HCT116 (cell line): ENCODE measurements around the gene ERC2. TPM values are rescaled to one million over a fixed set of nuclear protein-coding genes. Genes with fewer than 3 reads are reported as not detected.

Experiments used
- ATAC-seq: fragments of 200-7000 bp; cut with Tn5 transposase; 2 replicates; pipeline ENCODE4 v1.9.1; 2020; ENCODE audit warnings: mild to moderate bottlenecking, moderate library complexity
- BruUV-seq: library from RNA; stranded (reverse); fragments of 400-500 nt; replicated peaks from 2 replicates; lab custom pipeline; 2021; lab: Mats Ljungman, UMichigan
- CTCF ChIA-PET: fragments of 300-600 bp; sonication (Branson Sonifier 250); formaldehyde crosslinking; loops from one replicate; lab custom pipeline; 2021; ENCODE audit warnings: antibody characterized with exemption; lab: Charles Lee
- POLR2A ChIA-PET: fragments of 300-600, 350-600 bp; sonication (Branson Sonifier 250); formaldehyde crosslinking; loops from one replicate; lab custom pipeline; 2021; ENCODE audit warnings: antibody characterized with exemption; lab: Charles Lee
- RAD21 ChIA-PET, 2 experiments: fragments of 300-600 bp; sonication (Branson Sonifier 250); formaldehyde crosslinking; loops; one replicate each; lab custom pipeline; 2023; ENCODE audit warnings: low total read pairs in 2 of 2; ENCODE audit not compliant: uncharacterized antibody in 2 of 2, unreplicated experiment in 2 of 2, low non-redundant PET in 1 of 2; lab: Charles Lee
- DNase-seq: peaks from one replicate; pipeline ENCODE4 v3.0.0-alpha.2; 2010; ENCODE audit warnings: low read depth, low spot score
- H2AFZ ChIP-seq: fragments of 200-600 bp; shearing (Covaris generic), sonication (generic); 2 replicates; pipeline ENCODE4 v1.6.1; 2017; ENCODE audit warnings: low read depth, mixed run types, mixed read lengths, antibody characterized with exemption, low read length; ENCODE audit not compliant: poor library complexity, severe bottlenecking
- H3K27ac ChIP-seq: 2 replicates; pipeline ENCODE4 v1.5.1; 2012; ENCODE audit warnings: low read depth, low read length
- H3K27me3 ChIP-seq: fragments of 200-600 bp; sonication (generic); 2 replicates; pipeline ENCODE4 v1.6.1; 2016; ENCODE audit warnings: mixed run types, low read length, mixed read lengths; ENCODE audit not compliant: insufficient read depth
- H3K36me3 ChIP-seq, 2 experiments: fragments of 200-500 bp in 1 of 2; fragments of 200-600 bp in 1 of 2; sonication (Bioruptor generic) in 1 of 2; sonication (generic) in 1 of 2; 2 replicates each; pipeline versions ENCODE4 v1.5.1 to v1.6.1; 2014 to 2016; ENCODE audit warnings: low read length in 2 of 2, inconsistent platforms in 1 of 2, mixed read lengths in 1 of 2, mixed run types in 1 of 2; ENCODE audit not compliant: insufficient read depth in 2 of 2, control insufficient read depth in 1 of 2
- H3K4me1 ChIP-seq, 2 experiments: fragments of 200-600 bp in 1 of 2; sonication (generic) in 1 of 2; 2 replicates each; pipeline versions ENCODE4 v1.5.1 to v1.6.1; 2012 to 2017; ENCODE audit warnings: low read length in 2 of 2, inconsistent platforms in 1 of 2, mild to moderate bottlenecking in 1 of 2, mixed read lengths in 1 of 2, mixed run types in 1 of 2, moderate library complexity in 1 of 2; ENCODE audit not compliant: insufficient read depth in 2 of 2, control insufficient read depth in 1 of 2
- H3K4me2 ChIP-seq: fragments of 200-600 bp; sonication (generic); 2 replicates; pipeline ENCODE4 v1.6.1; 2017; ENCODE audit warnings: mixed run types, low read length, mixed read lengths
- H3K4me3 ChIP-seq, 2 experiments: fragments of 200-600 bp in 1 of 2; sonication (generic) in 1 of 2; replicated peaks in 1 of 2; 2 replicates each; pipeline ENCODE4 v1.5.1; 2011 to 2016; ENCODE audit warnings: low read length in 2 of 2, control low read depth in 1 of 2, low read depth in 1 of 2, mild to moderate bottlenecking in 1 of 2, mixed read lengths in 1 of 2, mixed run types in 1 of 2
- H3K79me2 ChIP-seq: fragments of 200-600 bp; sonication (generic); 2 replicates; pipeline ENCODE4 v1.6.1; 2017; ENCODE audit warnings: mild to moderate bottlenecking, mixed run types, low read length, moderate library complexity, mixed read lengths; ENCODE audit not compliant: insufficient read depth
- H3K9ac ChIP-seq: fragments of 200-600 bp; sonication (generic); 2 replicates; pipeline ENCODE4 v1.6.1; 2016; ENCODE audit warnings: low read length, mixed read lengths
- H3K9me2 ChIP-seq: fragments of 200-600 bp; sonication (generic), shearing (Covaris generic); 2 replicates; pipeline ENCODE4 v1.6.1; 2017; ENCODE audit warnings: mixed run types, mild to moderate bottlenecking, moderate library complexity; ENCODE audit not compliant: insufficient read depth
- H3K9me3 ChIP-seq, 2 experiments: fragments of 200-500 bp in 1 of 2; fragments of 200-600 bp in 1 of 2; sonication (Bioruptor generic) in 1 of 2; sonication (generic) in 1 of 2; 2 replicates each; pipeline ENCODE4 v1.6.1; 2014 to 2017; ENCODE audit warnings: low read length in 2 of 2, mixed read lengths in 2 of 2, inconsistent platforms in 1 of 2, low read depth in 1 of 2, mild to moderate bottlenecking in 1 of 2, mixed run types in 1 of 2, moderate library complexity in 1 of 2; ENCODE audit not compliant: control insufficient read depth in 1 of 2, insufficient read depth in 1 of 2
- H4K20me1 ChIP-seq: fragments of 200-600 bp; sonication (generic), shearing (Covaris generic); 2 replicates; pipeline ENCODE4 v1.6.1; 2017; ENCODE audit warnings: mixed run types, mild to moderate bottlenecking, moderate library complexity; ENCODE audit not compliant: insufficient read depth
- CBX3 ChIP-seq: IDR thresholded peaks from 2 replicates; pipeline ENCODE4 v1.6.1; 2012; ENCODE audit warnings: low read depth
- CEBPB ChIP-seq: IDR thresholded peaks from 2 replicates; pipeline ENCODE4 v1.6.1; 2012; ENCODE audit warnings: low read depth
- EGR1 ChIP-seq: IDR thresholded peaks from 2 replicates; pipeline ENCODE4 v1.6.1; 2012; ENCODE audit warnings: low read depth
- ELF1 ChIP-seq: IDR thresholded peaks from 2 replicates; pipeline ENCODE4 v1.6.1; 2012; ENCODE audit warnings: low read depth, borderline replicate concordance
- EZH2phosphoT487 ChIP-seq: fragments of 200-600 bp; IDR thresholded peaks from 2 replicates; pipeline ENCODE4 v1.6.1; 2018; ENCODE audit warnings: antibody characterized with exemption, borderline replicate concordance
- JUND ChIP-seq: IDR thresholded peaks from 2 replicates; pipeline ENCODE4 v1.6.1; 2012
- POLR2A ChIP-seq: IDR thresholded peaks from 2 replicates; pipeline ENCODE4 v1.7.0; 2011; ENCODE audit warnings: borderline replicate concordance; ENCODE audit not compliant: insufficient read depth, insufficient read length; ENCODE audit errors: extremely low read depth
- POLR2AphosphoS5 ChIP-seq: IDR thresholded peaks from 2 replicates; pipeline ENCODE4 v1.6.1; 2011; ENCODE audit warnings: mild to moderate bottlenecking, low read depth, low read length, moderate library complexity
- RAD21 ChIP-seq: IDR thresholded peaks from 2 replicates; pipeline ENCODE4 v1.6.1; 2012; ENCODE audit warnings: low read depth, mild to moderate bottlenecking
- SIN3A ChIP-seq: IDR thresholded peaks from 2 replicates; pipeline ENCODE4 v1.6.1; 2012; ENCODE audit warnings: low read depth
- SP1 ChIP-seq: IDR thresholded peaks from 2 replicates; pipeline ENCODE4 v1.6.1; 2012; ENCODE audit warnings: low read depth
- SRF ChIP-seq: IDR thresholded peaks from 2 replicates; pipeline ENCODE4 v1.6.1; 2012; ENCODE audit warnings: low read depth
- TCF7L2 ChIP-seq: IDR thresholded peaks from 2 replicates; pipeline ENCODE4 v1.7.0; 2011; ENCODE audit warnings: borderline replicate concordance, inconsistent platforms; ENCODE audit not compliant: insufficient read depth, insufficient read length; ENCODE audit errors: extremely low read depth
- YY1 ChIP-seq: IDR thresholded peaks from 2 replicates; pipeline ENCODE4 v1.6.1; 2011; ENCODE audit warnings: low read length, low read depth, moderate library complexity, mild to moderate bottlenecking; ENCODE audit not compliant: insufficient replicate concordance; ENCODE audit errors: extremely low read depth
- ZFX ChIP-seq: fragments of 450-650 bp; IDR thresholded peaks from 2 replicates; pipeline ENCODE4 v1.6.1; 2017
- ZNF274 ChIP-seq: fragments of 200-500 bp; sonication (Bioruptor generic); IDR thresholded peaks from 2 replicates; pipeline ENCODE4 v1.6.1; 2014; ENCODE audit warnings: mild to moderate bottlenecking, low read depth, low read length, inconsistent platforms
- intact Hi-C: fragments of 100-400 bp; cut with micrococcal nuclease; formaldehyde crosslinking; loops from 2 replicates; pipeline ENCODE4 v1.10.0; 2022
- total RNA-seq: library from RNA; stranded (reverse); gene quantifications from one replicate; pipeline ENCODE4 v1.2.1, GENCODE V29; 2021; ENCODE audit not compliant: unreplicated experiment
- TF ChIP-seq, protein P1 (sequence below): IDR thresholded peaks from 2 replicates; pipeline ENCODE4 v1.6.1; 2012; ENCODE audit warnings: low read depth
- TF ChIP-seq, protein P2 (sequence below): IDR thresholded peaks from 2 replicates; pipeline ENCODE4 v1.6.1; 2012
- TF ChIP-seq, protein P3 (sequence below): IDR thresholded peaks from 2 replicates; pipeline ENCODE4 v1.6.1; 2012
- TF ChIP-seq, protein P4 (sequence below): IDR thresholded peaks from 2 replicates; pipeline ENCODE4 v1.6.1; 2011; ENCODE audit warnings: mild to moderate bottlenecking, low read length, moderate library complexity; ENCODE audit not compliant: insufficient replicate concordance; ENCODE audit errors: extremely low read depth

The ERC2 gene
- total RNA-seq, 1 experiment from 2014 or later = not detected

DNA sequence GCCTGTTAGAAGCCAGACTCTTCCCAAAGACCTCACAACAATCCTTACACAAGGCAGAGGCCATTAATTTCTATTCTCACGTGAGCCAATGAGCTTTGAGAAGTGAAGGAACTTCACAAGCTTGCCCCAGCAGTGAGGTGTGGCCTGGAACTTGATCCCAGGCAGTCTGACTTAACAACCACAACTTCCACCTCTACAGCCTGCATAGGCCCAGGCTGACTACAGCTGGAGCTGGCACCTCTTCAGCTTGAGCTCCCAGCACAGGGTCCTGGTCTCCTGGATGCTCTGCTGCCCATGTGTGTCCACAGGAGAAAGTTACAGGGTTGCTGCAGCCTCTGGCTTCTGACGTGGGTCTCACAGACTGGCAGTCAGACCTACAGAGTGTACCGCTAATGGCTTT is 111.0 kb downstream of the ERC2 start:
- DNase-seq = no peak
- intact Hi-C loops = no loop called here
- ATAC-seq = no peak

More for the DNA sequence above, 111.0 kb downstream of the ERC2 start:
- no peaks in the 10 kb centered on the region for H3K79me2 ChIP-seq
- ChIA-PET RAD21 (no interaction called here), POLR2A (no interaction called here), CTCF (no interaction called here)
- no peak overlapping the region for H3K9ac ChIP-seq
- H3K9me3 ChIP-seq = no peaks in the 10 kb centered on the region
- no peaks in the 10 kb centered on the region for H3K9me2 ChIP-seq
- no peaks in the 10 kb centered on the region for H4K20me1 ChIP-seq
- BruUV-seq = no TSS peak
- H2AFZ ChIP-seq = no peak overlapping the region
- no peaks in the 10 kb centered on the region for H3K4me1 ChIP-seq
- no peaks in the 10 kb centered on the region for H3K36me3 ChIP-seq
- H3K27ac ChIP-seq = no peak overlapping the region
- 0 out of 2 replicates have a peak, but pooled peaks cover 3% of the 10 kb centered on the region for H3K27me3 ChIP-seq
- no peak for TF ChIP-seq SIN3A
- no peak for TF ChIP-seq YY1
- no peak for TF ChIP-seq RAD21
- no peak for TF ChIP-seq CEBPB
- TF ChIP-seq ELF1 = no peak
- TF ChIP-seq EZH2phosphoT487 = no peak
- no peak for TF ChIP-seq ZNF274
- TF ChIP-seq, protein P1, sequence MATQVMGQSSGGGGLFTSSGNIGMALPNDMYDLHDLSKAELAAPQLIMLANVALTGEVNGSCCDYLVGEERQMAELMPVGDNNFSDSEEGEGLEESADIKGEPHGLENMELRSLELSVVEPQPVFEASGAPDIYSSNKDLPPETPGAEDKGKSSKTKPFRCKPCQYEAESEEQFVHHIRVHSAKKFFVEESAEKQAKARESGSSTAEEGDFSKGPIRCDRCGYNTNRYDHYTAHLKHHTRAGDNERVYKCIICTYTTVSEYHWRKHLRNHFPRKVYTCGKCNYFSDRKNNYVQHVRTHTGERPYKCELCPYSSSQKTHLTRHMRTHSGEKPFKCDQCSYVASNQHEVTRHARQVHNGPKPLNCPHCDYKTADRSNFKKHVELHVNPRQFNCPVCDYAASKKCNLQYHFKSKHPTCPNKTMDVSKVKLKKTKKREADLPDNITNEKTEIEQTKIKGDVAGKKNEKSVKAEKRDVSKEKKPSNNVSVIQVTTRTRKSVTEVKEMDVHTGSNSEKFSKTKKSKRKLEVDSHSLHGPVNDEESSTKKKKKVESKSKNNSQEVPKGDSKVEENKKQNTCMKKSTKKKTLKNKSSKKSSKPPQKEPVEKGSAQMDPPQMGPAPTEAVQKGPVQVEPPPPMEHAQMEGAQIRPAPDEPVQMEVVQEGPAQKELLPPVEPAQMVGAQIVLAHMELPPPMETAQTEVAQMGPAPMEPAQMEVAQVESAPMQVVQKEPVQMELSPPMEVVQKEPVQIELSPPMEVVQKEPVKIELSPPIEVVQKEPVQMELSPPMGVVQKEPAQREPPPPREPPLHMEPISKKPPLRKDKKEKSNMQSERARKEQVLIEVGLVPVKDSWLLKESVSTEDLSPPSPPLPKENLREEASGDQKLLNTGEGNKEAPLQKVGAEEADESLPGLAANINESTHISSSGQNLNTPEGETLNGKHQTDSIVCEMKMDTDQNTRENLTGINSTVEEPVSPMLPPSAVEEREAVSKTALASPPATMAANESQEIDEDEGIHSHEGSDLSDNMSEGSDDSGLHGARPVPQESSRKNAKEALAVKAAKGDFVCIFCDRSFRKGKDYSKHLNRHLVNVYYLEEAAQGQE = no peak
- no peak for TF ChIP-seq TCF7L2
- TF ChIP-seq, protein P2, sequence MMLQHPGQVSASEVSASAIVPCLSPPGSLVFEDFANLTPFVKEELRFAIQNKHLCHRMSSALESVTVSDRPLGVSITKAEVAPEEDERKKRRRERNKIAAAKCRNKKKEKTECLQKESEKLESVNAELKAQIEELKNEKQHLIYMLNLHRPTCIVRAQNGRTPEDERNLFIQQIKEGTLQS = no peak
- TF ChIP-seq, protein P3, sequence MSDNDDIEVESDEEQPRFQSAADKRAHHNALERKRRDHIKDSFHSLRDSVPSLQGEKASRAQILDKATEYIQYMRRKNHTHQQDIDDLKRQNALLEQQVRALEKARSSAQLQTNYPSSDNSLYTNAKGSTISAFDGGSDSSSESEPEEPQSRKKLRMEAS = no peak
- TF ChIP-seq CBX3 = no peak
- TF ChIP-seq POLR2A = no peak
- TF ChIP-seq ZFX = no peak
- no peak for TF ChIP-seq EGR1
- TF ChIP-seq, protein P4, sequence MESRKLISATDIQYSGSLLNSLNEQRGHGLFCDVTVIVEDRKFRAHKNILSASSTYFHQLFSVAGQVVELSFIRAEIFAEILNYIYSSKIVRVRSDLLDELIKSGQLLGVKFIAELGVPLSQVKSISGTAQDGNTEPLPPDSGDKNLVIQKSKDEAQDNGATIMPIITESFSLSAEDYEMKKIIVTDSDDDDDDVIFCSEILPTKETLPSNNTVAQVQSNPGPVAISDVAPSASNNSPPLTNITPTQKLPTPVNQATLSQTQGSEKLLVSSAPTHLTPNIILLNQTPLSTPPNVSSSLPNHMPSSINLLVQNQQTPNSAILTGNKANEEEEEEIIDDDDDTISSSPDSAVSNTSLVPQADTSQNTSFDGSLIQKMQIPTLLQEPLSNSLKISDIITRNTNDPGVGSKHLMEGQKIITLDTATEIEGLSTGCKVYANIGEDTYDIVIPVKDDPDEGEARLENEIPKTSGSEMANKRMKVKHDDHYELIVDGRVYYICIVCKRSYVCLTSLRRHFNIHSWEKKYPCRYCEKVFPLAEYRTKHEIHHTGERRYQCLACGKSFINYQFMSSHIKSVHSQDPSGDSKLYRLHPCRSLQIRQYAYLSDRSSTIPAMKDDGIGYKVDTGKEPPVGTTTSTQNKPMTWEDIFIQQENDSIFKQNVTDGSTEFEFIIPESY = no peak
- no peak for TF ChIP-seq JUND
- TF ChIP-seq POLR2AphosphoS5 = no peak
- TF ChIP-seq SP1 = no peak
- TF ChIP-seq SRF = no peak
- no peak overlapping the region for H3K4me2 ChIP-seq
- no peak overlapping the region for H3K4me3 ChIP-seq
